ENCODE data around the gene VAV2.

Gene VAV2

GRCh38 chr9:133934482-133935232 lies 57.5 kb downstream of the VAV2 start:
- Histone ChIP-seq H3K27ac (ENCODE audit: low read depth, low read length) (no peak overlapping the region), H4K20me1 (ENCODE audit: low read depth, low read length) (no peaks in the 10 kb centered on the region), H3K9ac (ENCODE audit: low read length) (no peak overlapping the region), H3K27me3 (ENCODE audit: low read length) (no peaks in the 10 kb centered on the region), H2AFZ (ENCODE audit: low read depth, low read length, severe bottlenecking) (no peak overlapping the region), H3K4me2 (ENCODE audit: low read depth, low read length, poor library complexity, severe bottlenecking) (no peak overlapping the region), H3K9me2 (replicated peaks; ENCODE audit: insufficient read depth, low read length) (no peaks in the 10 kb centered on the region), H3K4me3 (ENCODE audit: insufficient read depth, low read length, poor library complexity, severe bottlenecking) (no peak overlapping the region), H3K36me3 (ENCODE audit: low read length) (no peaks in the 10 kb centered on the region), H3K79me2 (ENCODE audit: insufficient read depth, low read length) (peaks cover 25% of the 10 kb centered on the region), H3F3A (ENCODE audit: insufficient read depth) (no peaks in the 10 kb centered on the region), H3K9me3 (ENCODE audit: insufficient read depth, low read length) (no peaks in the 10 kb centered on the region)
- no peak for TF ChIP-seq EZH2phosphoT487 (conservative IDR thresholded peaks at IDR 0.05; ENCODE audit: low read length)
- no peak for TF ChIP-seq CTCF (IDR thresholded peaks at IDR 0.05; ENCODE audit: insufficient read depth, low read length, poor library complexity, severe bottlenecking)

GRCh38 chr9:133933426-133934026 lies 58.6 kb downstream of the VAV2 start:
- Histone ChIP-seq H3K4me2 (ENCODE audit: low read depth, low read length, poor library complexity, severe bottlenecking) (no peak overlapping the region), H3K27me3 (ENCODE audit: low read length) (no peaks in the 10 kb centered on the region), H3K79me2 (ENCODE audit: insufficient read depth, low read length) (peaks cover 34% of the 10 kb centered on the region), H3K27ac (ENCODE audit: low read depth, low read length) (no peak overlapping the region), H3K9me2 (replicated peaks; ENCODE audit: insufficient read depth, low read length) (no peaks in the 10 kb centered on the region), H3K9ac (ENCODE audit: low read length) (no peak overlapping the region), H4K20me1 (ENCODE audit: low read depth, low read length) (no peaks in the 10 kb centered on the region), H3K4me3 (ENCODE audit: insufficient read depth, low read length, poor library complexity, severe bottlenecking) (no peak overlapping the region), H3F3A (ENCODE audit: insufficient read depth) (no peaks in the 10 kb centered on the region), H3K9me3 (ENCODE audit: insufficient read depth, low read length) (no peaks in the 10 kb centered on the region), H2AFZ (ENCODE audit: low read depth, low read length, severe bottlenecking) (no peak overlapping the region), H3K36me3 (ENCODE audit: low read length) (no peaks in the 10 kb centered on the region)
- TF ChIP-seq CTCF (IDR thresholded peaks at IDR 0.05; ENCODE audit: insufficient read depth, low read length, poor library complexity, severe bottlenecking) (no peak), EZH2phosphoT487 (conservative IDR thresholded peaks at IDR 0.05; ENCODE audit: low read length) (no peak)

GRCh38 chr9:133932633-133933032 lies 59.5 kb downstream of the VAV2 start:
- no peak overlapping the region for H2AFZ ChIP-seq (ENCODE audit: low read depth, low read length, severe bottlenecking)
- H3K4me3 ChIP-seq (ENCODE audit: insufficient read depth, low read length, poor library complexity, severe bottlenecking), result no peak overlapping the region
- TF ChIP-seq EZH2phosphoT487 (conservative IDR thresholded peaks at IDR 0.05; ENCODE audit: low read length), result no peak
- TF ChIP-seq CTCF (IDR thresholded peaks at IDR 0.05; ENCODE audit: insufficient read depth, low read length, poor library complexity, severe bottlenecking), result no peak
- H3K27me3 ChIP-seq (ENCODE audit: low read length), result no peaks in the 10 kb centered on the region
- H3K79me2 ChIP-seq (ENCODE audit: insufficient read depth, low read length), result peaks cover 39% of the 10 kb centered on the region
- H3K9me3 ChIP-seq (ENCODE audit: insufficient read depth, low read length), result no peaks in the 10 kb centered on the region
- H3F3A ChIP-seq (ENCODE audit: insufficient read depth), result no peaks in the 10 kb centered on the region
- no peak overlapping the region for H3K9ac ChIP-seq (ENCODE audit: low read length)
- no peaks in the 10 kb centered on the region for H3K9me2 ChIP-seq (replicated peaks; ENCODE audit: insufficient read depth, low read length)
- H3K4me2 ChIP-seq (ENCODE audit: low read depth, low read length, poor library complexity, severe bottlenecking), result no peak overlapping the region
- no peak overlapping the region for H3K27ac ChIP-seq (ENCODE audit: low read depth, low read length)
- H4K20me1 ChIP-seq (ENCODE audit: low read depth, low read length), result no peaks in the 10 kb centered on the region
- H3K36me3 ChIP-seq (ENCODE audit: low read length), result no peaks in the 10 kb centered on the region
